GM19468 (cell line): ENCODE results near the gene COL4A6.
"Not testable (repeated sequence)": the region's sequence is repeated elsewhere in the genome, so short reads cannot be mapped to it uniquely, and the experiment has no call there.

Experiments
- ATAC-seq: cut with Tn5 transposase; IDR thresholded peaks from one replicate; pipeline ENCODE4 v1.9.1; 2021; ENCODE audit warnings: mild to moderate bottlenecking, moderate library complexity, moderate number of reproducible peaks; ENCODE audit not compliant: unreplicated experiment; ENCODE audit errors: extremely low read depth

Gene COL4A6

GRCh38 chrX:108415146-108415545 lies 23.1 kb downstream of the COL4A6 start:
- ATAC-seq: no peak

GRCh38 chrX:108412783-108413182 lies 25.4 kb downstream of the COL4A6 start:
- no peak for ATAC-seq

GRCh38 chrX:108399418-108400165 lies 38.6 kb downstream of the COL4A6 start:
- no peak for ATAC-seq

GRCh38 chrX:108397627-108398391 lies 40.4 kb downstream of the COL4A6 start:
- no peak for ATAC-seq

- ATAC-seq: no peak
Measured at GRCh38 chrX:108396986-108397385, 41.2 kb downstream of the COL4A6 start.

GRCh38 chrX:108396188-108396891 lies 41.9 kb downstream of the COL4A6 start:
- no peak for ATAC-seq

- not testable (repeated sequence) for ATAC-seq
Measured at GRCh38 chrX:108390976-108391717, 47.1 kb downstream of the COL4A6 start.

- no peak for ATAC-seq
Measured at GRCh38 chrX:108384783-108385182, 53.4 kb downstream of the COL4A6 start.

GRCh38 chrX:108380222-108380621 lies 58.0 kb downstream of the COL4A6 start:
- ATAC-seq: no peak

GRCh38 chrX:108376821-108377220 lies 61.4 kb downstream of the COL4A6 start:
- not testable (repeated sequence) for ATAC-seq

- ATAC-seq: not testable (repeated sequence)
Measured at GRCh38 chrX:108375591-108375990, 62.6 kb downstream of the COL4A6 start.

- ATAC-seq: no peak
Measured at GRCh38 chrX:108366644-108367406, 71.4 kb downstream of the COL4A6 start.

- ATAC-seq: no peak
Measured at GRCh38 chrX:108362026-108362425, 76.2 kb downstream of the COL4A6 start.

GRCh38 chrX:108361316-108361715 lies 76.9 kb downstream of the COL4A6 start:
- no peak for ATAC-seq

- ATAC-seq: no peak
Measured at GRCh38 chrX:108359806-108360602, 78.2 kb downstream of the COL4A6 start.

- ATAC-seq: no peak
Measured at GRCh38 chrX:108353452-108353851, 84.8 kb downstream of the COL4A6 start.

GRCh38 chrX:108349210-108349609 lies 89.0 kb downstream of the COL4A6 start:
- ATAC-seq: no peak

- ATAC-seq: no peak
Measured at GRCh38 chrX:108348525-108348924, 89.7 kb downstream of the COL4A6 start.

GRCh38 chrX:108347800-108348199 lies 90.4 kb downstream of the COL4A6 start:
- ATAC-seq: no peak
